GM19397 (cell line): ENCODE data around the gene TFAP2B.

ENCODE experiments used
- ATAC-seq: cut with Tn5 transposase; IDR thresholded peaks from one replicate; pipeline ENCODE4 v1.9.1; 2021; ENCODE audit warnings: mild to moderate bottlenecking, moderate library complexity; ENCODE audit not compliant: unreplicated experiment

The TFAP2B gene

GRCh38 chr6:50846144-50846851 is 27.6 kb downstream of the TFAP2B start:
- ATAC-seq: no peak

GRCh38 chr6:50846852-50847155 is 28.1 kb downstream of the TFAP2B start:
- ATAC-seq: no peak

- ATAC-seq: no peak
These were observed 29.4 kb downstream of the TFAP2B start for GRCh38 chr6:50847890-50848594.

- ATAC-seq: no peak
These were observed 30.5 kb downstream of the TFAP2B start for GRCh38 chr6:50848989-50849795.

- no peak for ATAC-seq
These were observed 31.1 kb downstream of the TFAP2B start for GRCh38 chr6:50849796-50850180.

- no peak for ATAC-seq
These were observed 31.8 kb downstream of the TFAP2B start for GRCh38 chr6:50850223-50851048.

GRCh38 chr6:50851049-50851845 is 32.6 kb downstream of the TFAP2B start:
- ATAC-seq: no peak

- ATAC-seq: no peak
These were observed 35.3 kb downstream of the TFAP2B start for GRCh38 chr6:50853939-50854338.

- ATAC-seq: no peak
These were observed 43.0 kb downstream of the TFAP2B start for GRCh38 chr6:50861692-50862091.

GRCh38 chr6:50862176-50862575 is 43.5 kb downstream of the TFAP2B start:
- no peak for ATAC-seq

- ATAC-seq: no peak
These were observed 45.9 kb downstream of the TFAP2B start for GRCh38 chr6:50864601-50865000.

GRCh38 chr6:50868466-50868865 is 49.8 kb downstream of the TFAP2B start:
- ATAC-seq: no peak

GRCh38 chr6:50873167-50873566 is 54.5 kb downstream of the TFAP2B start:
- ATAC-seq: no peak

GRCh38 chr6:50884364-50884763 is 65.7 kb downstream of the TFAP2B start:
- no peak for ATAC-seq

- ATAC-seq: no peak
These were observed 68.4 kb downstream of the TFAP2B start for GRCh38 chr6:50887112-50887511.

GRCh38 chr6:50889497-50889896 is 70.8 kb downstream of the TFAP2B start:
- no peak for ATAC-seq

- ATAC-seq: no peak
These were observed 71.3 kb downstream of the TFAP2B start for GRCh38 chr6:50889935-50890334.

GRCh38 chr6:50890579-50890978 is 71.9 kb downstream of the TFAP2B start:
- ATAC-seq: no peak

- no peak for ATAC-seq
These were observed 72.6 kb downstream of the TFAP2B start for GRCh38 chr6:50891290-50891689.
